H1 (cell line): Measurements from ENCODE around the gene HPN. TPM values are rescaled to one million over a fixed set of nuclear protein-coding genes. Genes with fewer than 3 reads are reported as not detected.

Experiments used
- SAP30 ChIP-seq: fragments of 300-600 bp; sonication (generic); IDR thresholded peaks from 2 replicates; pipeline ENCODE4 v1.7.1; 2012; ENCODE audit warnings: low read length, moderate library complexity, mild to moderate bottlenecking, inconsistent platforms; ENCODE audit not compliant: insufficient read depth, insufficient replicate concordance
- polyA plus RNA-seq, 7 experiments: library from polyadenylated mRNA; depleted of rRNA in 3 of 7; stranded (reverse) in 5 of 7; unstranded in 2 of 7; fragments of >200 nt in 5 of 7; fragments of 200-250 nt in 2 of 7; gene quantifications; 1 replicate in 5 of 7; 2 replicates in 1 of 7; 4 replicates in 1 of 7; pipeline versions ENCODE4 v1.2.1 to v1.2.3, GENCODE V29; 2011 to 2013; ENCODE audit warnings: missing spikeins in 2 of 7, mixed read lengths in 2 of 7
- total RNA-seq: library from RNA; stranded (reverse); fragmentation: NEBNext Ultra II Directional; extraction: Animal tissue kit (Norgen Biotek cat#: 25700); gene quantifications from 2 replicates; pipeline ENCODE4 v1.2.1, GENCODE V29; 2021
- TF ChIP-seq, protein P1 (sequence below): fragments of 300-600 bp; sonication (generic); IDR thresholded peaks from 2 replicates; pipeline ENCODE4 v1.7.1; 2012; ENCODE audit warnings: low read length, moderate library complexity, mild to moderate bottlenecking, inconsistent platforms; ENCODE audit not compliant: insufficient replicate concordance

Gene HPN
- total and polyA plus RNA-seq, 2 of the 8 experiments (the other 6 are each of a cell fraction or from before 2014, with no cell fraction given): 14.7 to 33.7 TPM

DNA sequence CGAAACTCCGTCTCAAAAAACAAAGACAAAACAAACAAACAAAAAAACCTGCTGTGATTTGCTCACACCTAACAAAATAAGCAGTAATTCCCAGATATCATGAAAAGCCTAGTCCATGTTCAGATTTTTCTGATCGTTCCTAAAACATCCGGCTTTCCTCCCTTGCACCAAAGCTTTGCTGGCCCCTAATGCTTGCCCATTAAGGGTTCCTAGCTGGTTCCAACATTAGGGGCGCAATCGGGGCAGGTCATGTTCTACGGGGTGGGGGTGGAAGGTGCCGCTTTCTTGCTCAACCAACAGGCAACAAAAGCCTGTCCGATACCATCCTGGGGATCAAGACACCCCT, 48.6 kb downstream of the HPN start (continued):
- TF ChIP-seq, protein P1, sequence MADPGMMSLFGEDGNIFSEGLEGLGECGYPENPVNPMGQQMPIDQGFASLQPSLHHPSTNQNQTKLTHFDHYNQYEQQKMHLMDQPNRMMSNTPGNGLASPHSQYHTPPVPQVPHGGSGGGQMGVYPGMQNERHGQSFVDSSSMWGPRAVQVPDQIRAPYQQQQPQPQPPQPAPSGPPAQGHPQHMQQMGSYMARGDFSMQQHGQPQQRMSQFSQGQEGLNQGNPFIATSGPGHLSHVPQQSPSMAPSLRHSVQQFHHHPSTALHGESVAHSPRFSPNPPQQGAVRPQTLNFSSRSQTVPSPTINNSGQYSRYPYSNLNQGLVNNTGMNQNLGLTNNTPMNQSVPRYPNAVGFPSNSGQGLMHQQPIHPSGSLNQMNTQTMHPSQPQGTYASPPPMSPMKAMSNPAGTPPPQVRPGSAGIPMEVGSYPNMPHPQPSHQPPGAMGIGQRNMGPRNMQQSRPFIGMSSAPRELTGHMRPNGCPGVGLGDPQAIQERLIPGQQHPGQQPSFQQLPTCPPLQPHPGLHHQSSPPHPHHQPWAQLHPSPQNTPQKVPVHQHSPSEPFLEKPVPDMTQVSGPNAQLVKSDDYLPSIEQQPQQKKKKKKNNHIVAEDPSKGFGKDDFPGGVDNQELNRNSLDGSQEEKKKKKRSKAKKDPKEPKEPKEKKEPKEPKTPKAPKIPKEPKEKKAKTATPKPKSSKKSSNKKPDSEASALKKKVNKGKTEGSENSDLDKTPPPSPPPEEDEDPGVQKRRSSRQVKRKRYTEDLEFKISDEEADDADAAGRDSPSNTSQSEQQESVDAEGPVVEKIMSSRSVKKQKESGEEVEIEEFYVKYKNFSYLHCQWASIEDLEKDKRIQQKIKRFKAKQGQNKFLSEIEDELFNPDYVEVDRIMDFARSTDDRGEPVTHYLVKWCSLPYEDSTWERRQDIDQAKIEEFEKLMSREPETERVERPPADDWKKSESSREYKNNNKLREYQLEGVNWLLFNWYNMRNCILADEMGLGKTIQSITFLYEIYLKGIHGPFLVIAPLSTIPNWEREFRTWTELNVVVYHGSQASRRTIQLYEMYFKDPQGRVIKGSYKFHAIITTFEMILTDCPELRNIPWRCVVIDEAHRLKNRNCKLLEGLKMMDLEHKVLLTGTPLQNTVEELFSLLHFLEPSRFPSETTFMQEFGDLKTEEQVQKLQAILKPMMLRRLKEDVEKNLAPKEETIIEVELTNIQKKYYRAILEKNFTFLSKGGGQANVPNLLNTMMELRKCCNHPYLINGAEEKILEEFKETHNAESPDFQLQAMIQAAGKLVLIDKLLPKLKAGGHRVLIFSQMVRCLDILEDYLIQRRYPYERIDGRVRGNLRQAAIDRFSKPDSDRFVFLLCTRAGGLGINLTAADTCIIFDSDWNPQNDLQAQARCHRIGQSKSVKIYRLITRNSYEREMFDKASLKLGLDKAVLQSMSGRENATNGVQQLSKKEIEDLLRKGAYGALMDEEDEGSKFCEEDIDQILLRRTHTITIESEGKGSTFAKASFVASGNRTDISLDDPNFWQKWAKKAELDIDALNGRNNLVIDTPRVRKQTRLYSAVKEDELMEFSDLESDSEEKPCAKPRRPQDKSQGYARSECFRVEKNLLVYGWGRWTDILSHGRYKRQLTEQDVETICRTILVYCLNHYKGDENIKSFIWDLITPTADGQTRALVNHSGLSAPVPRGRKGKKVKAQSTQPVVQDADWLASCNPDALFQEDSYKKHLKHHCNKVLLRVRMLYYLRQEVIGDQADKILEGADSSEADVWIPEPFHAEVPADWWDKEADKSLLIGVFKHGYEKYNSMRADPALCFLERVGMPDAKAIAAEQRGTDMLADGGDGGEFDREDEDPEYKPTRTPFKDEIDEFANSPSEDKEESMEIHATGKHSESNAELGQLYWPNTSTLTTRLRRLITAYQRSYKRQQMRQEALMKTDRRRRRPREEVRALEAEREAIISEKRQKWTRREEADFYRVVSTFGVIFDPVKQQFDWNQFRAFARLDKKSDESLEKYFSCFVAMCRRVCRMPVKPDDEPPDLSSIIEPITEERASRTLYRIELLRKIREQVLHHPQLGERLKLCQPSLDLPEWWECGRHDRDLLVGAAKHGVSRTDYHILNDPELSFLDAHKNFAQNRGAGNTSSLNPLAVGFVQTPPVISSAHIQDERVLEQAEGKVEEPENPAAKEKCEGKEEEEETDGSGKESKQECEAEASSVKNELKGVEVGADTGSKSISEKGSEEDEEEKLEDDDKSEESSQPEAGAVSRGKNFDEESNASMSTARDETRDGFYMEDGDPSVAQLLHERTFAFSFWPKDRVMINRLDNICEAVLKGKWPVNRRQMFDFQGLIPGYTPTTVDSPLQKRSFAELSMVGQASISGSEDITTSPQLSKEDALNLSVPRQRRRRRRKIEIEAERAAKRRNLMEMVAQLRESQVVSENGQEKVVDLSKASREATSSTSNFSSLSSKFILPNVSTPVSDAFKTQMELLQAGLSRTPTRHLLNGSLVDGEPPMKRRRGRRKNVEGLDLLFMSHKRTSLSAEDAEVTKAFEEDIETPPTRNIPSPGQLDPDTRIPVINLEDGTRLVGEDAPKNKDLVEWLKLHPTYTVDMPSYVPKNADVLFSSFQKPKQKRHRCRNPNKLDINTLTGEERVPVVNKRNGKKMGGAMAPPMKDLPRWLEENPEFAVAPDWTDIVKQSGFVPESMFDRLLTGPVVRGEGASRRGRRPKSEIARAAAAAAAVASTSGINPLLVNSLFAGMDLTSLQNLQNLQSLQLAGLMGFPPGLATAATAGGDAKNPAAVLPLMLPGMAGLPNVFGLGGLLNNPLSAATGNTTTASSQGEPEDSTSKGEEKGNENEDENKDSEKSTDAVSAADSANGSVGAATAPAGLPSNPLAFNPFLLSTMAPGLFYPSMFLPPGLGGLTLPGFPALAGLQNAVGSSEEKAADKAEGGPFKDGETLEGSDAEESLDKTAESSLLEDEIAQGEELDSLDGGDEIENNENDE: no peak
- TF ChIP-seq SAP30: no peak
